Suppressor macrophage treated with lipopolysaccharide for 4 hours (primary cell): ENCODE data around the gene USHBP1.
"Not testable (repeated sequence)": the region's sequence is repeated elsewhere in the genome, so short reads cannot be mapped to it uniquely, and the experiment has no call there.

Source experiments
- DNase-seq: peaks from one replicate; pipeline ENCODE4 v3.0.0-alpha.2; 2020

USHBP1 gene

DNA sequence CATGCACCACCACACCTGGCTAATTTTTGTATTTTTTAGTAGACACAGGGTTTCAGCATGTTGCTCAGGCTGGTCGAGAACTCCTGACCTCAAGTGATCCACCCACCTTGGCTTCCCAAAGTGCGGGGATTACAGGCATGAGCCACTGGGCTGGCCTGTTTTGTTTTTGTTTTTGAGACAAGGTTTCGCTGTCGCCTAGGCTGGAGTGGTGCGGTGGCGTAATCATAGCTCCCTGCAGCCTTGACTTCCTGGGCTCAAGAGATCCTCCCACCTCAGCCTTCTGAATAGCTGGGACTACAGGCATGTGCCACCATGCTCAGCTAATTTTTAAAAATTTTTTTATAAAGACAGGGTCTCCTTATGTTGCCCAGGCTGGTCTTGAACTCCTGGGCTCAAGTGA lies 31.0 kb upstream of the USHBP1 start:
- DNase-seq = not testable (repeated sequence)

GRCh38 chr19:17294051-17294891 lies 29.7 kb upstream of the USHBP1 start:
- DNase-seq = peak; percentile 34

DNA sequence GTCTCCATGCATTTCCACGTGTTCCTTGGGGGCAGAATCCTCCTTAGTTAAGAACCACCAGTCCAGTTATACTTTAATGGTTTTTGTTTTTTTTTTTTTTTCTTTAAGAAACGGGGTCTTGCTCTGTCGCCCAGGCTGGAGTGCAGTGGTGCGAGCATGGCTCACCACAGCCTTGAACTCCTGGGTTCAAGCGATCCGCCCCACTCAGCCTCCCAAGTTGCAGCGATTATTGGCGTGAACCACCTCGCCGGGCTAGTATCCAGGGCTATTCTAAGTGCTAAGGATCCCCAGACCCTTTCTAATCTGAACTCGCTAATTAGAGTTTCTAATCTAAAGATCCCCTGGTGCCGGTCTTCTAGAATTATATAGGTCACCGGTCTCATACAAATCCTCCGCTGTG lies 29.1 kb upstream of the USHBP1 start:
- DNase-seq = no peak

GRCh38 chr19:17292301-17293074 lies 27.9 kb upstream of the USHBP1 start:
- peak; percentile 87 for DNase-seq

DNA sequence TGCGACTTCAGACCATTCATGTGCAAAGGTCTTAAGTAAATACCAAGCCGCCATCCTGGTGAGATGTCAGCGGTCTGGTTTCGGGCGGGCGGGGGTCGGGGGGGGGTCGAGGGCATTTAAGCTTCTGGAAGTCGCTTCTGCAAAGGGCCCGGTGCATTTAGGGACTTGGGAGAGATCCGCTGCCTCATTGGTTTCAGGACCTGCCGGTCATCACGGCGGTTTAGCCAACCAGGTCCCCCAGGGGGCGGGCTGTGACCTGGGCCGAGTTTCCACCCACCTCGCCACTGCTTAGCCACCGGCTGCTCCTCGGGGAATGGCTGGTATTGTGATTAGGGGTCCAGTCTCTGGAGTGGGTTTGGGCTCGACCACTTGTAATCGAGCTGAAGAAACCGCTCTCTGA lies 24.9 kb upstream of the USHBP1 start:
- DNase-seq = peak; percentile 79

DNA sequence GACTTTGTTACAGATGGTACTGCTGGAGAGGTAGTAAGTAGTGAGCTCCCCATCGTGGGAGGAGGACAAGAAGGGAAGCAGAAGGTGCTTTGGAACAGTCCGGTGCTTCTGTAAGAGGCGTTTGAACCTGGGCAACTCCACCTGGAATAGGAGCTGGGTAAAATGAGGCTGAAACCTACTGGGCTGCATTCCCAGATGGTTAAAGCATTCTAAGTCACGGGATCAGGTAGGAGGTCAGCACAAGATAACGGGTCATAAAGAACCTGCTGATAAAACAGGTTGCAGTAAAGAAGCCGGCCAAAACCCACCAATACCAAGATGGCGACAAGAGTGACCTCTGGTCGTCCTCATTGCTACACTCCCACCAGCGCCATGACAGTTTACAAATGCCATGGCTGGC lies 22.2 kb upstream of the USHBP1 start:
- no peak for DNase-seq

DNA sequence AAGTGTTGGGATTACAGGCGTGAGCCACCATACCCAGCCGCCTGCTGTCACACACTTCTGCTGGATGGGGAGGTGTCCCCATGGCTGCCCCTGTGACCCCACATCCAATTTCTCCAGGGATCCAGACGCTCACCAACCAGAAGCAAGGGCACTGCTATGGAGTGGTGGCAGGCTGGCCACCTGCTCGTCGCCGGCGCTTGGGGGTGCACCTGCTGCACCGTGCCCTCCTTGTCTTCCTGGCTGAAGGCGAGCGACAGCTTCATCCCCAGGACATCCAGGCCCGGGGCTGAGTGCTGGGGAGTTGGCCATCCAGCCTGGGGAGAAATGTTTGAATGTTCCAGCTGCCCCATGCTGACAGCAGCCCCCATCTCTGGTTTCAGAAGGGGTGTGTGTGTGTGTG lies 21.7 kb upstream of the USHBP1 start:
- no peak for DNase-seq

GRCh38 chr19:17285415-17286135 lies 21.0 kb upstream of the USHBP1 start:
- DNase-seq = no peak

DNA sequence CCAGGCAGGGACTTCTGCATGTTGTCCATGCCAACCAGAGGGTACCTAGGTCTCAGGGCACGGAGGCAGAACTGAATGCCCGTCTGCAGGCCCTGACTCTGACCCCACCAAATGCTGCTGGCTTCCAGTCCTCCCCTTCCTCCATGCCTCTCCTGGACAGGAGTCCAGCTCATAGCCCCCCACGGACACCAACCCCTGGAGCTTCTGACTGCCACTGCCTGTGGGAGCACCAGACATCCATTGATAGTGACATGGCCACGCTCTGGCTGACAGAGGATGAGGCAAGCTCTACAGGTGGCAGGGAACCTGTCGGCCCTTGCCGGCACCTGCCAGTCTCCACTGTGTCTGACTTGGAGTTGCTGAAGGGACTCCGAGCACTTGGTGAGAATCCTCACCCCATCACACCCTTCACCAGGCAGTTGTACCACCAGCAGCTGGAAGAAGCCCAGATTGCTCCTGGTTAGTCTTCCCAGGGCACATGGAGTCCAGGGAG lies 19.0 kb upstream of the USHBP1 start:
- no peak for DNase-seq

DNA sequence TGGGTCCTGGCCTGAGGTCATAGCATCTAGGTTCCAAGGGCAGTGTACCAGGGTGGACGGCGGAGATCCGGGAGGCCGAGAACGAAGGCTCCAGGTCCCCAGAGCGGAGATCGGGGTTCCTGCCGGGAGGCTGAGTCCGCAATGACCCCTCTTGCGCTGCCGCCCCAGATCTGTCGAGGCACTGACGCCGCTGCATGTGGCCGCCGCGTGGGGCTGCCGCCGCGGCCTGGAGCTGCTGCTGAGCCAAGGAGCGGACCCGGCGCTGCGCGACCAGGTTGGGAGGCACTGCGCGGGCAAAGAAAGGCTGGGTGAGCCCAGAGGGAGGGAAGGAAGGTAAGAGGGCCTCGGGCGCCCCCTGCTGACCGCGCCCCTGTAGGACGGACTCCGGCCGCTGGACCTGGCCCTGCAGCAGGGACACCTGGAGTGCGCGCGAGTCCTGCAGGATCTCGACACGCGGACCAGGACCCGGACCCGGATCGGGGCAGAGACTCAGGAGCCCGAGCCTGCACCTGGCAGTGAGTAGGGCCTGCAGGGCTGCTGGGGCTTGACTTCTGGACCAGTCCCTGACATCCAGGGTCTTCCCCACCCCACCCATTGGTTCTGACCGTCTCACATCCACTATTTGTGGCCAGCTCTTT lies 18.1 kb upstream of the USHBP1 start:
- peak; percentile 88 for DNase-seq

GRCh38 chr19:17281391-17282304 lies 17.1 kb upstream of the USHBP1 start, which contains the start of gene ANKLE1:
Gene ANKLE1, plus strand, starts transcription at chr19:17281901. Its CDS starts 20 bp downstream, at chr19:17281921.
- DNase-seq = peak; percentile 83

DNA sequence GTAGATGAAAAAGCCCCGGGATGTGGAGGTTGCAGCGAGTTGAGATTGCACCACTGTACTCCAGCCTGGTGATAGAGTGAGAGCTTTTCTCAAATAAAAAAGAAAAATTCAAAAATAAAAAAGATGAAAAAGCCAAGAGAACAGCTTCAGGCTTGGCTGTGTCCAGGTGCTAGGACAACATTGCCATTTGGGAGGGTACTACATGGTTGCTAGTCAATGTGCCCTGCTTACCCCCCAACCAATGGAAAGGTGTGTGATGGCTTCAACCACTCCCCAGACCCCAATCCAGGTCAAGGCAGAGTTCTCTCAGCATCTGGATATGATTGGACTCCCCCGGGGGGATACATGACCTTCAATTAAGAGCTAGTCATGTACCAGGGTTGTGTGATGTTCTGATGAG lies 14.9 kb upstream of the USHBP1 start:
- DNase-seq = no peak

- DNase-seq = no peak
Observed at GRCh38 chr19:17275441-17276175, 11.1 kb upstream of the USHBP1 start.

GRCh38 chr19:17274892-17275291 lies 10.3 kb upstream of the USHBP1 start:
- not testable (repeated sequence) for DNase-seq

GRCh38 chr19:17268754-17269153 lies 4.2 kb upstream of the USHBP1 start:
- DNase-seq = no peak

- peak; percentile 98 for DNase-seq
Observed at GRCh38 chr19:17266975-17267788, 2.6 kb upstream of the USHBP1 start, which contains the start of gene BABAM1. Gene BABAM1, plus strand, starts transcription at chr19:17267443. Its CDS starts 1,364 bp downstream, at chr19:17268807.

- no peak for DNase-seq
Observed at GRCh38 chr19:17266589-17266974, 2.0 kb upstream of the USHBP1 start.

- no peak for DNase-seq
Observed at GRCh38 chr19:17266026-17266425, 1.5 kb upstream of the USHBP1 start.

GRCh38 chr19:17263712-17264640 lies 569 bp downstream of the USHBP1 start:
- no peak for DNase-seq
